ENCODE data around the gene TSPAN18.
A peak's percentile ranks its signal among the peaks of the same experiment; 100 is the strongest.

TSPAN18 gene

GRCh38 chr11:44815917-44816456 lies 89.2 kb downstream of the TSPAN18 start:
- 91% methylated on average over 7 of the region's 8 CpGs for WGBS
- H3K4me1 ChIP-seq (ENCODE audit: control insufficient read depth, insufficient read depth, low read depth, low read length), result peaks cover 3% of the 10 kb centered on the region
- no peak overlapping the region for H2BK5ac ChIP-seq (ENCODE audit: low read depth, low read length, poor library complexity, severe bottlenecking)
- H3K79me1 ChIP-seq (replicated peaks; ENCODE audit: low read length, poor library complexity, severe bottlenecking), result no peaks in the 10 kb centered on the region
- H4K8ac ChIP-seq (ENCODE audit: low read length), result no peak overlapping the region
- no peak overlapping the region for H2AK5ac ChIP-seq (ENCODE audit: low read length, severe bottlenecking)
- H4K91ac ChIP-seq (ENCODE audit: low read length), result no peak overlapping the region
- H3K4me2 ChIP-seq (ENCODE audit: low read length, poor library complexity, severe bottlenecking), result no peak overlapping the region
- H2BK12ac ChIP-seq (ENCODE audit: low read length in 2 of 2), result no peak overlapping the region
- H3K9ac ChIP-seq (ENCODE audit: low read length), result no peak overlapping the region
- H3K14ac ChIP-seq (ENCODE audit: low read length in 2 of 2), result no peak overlapping the region
- no peak overlapping the region for H3K23ac ChIP-seq (ENCODE audit: low read length in 2 of 2)
- H2AFZ ChIP-seq (ENCODE audit: low read depth, low read length), result no peak overlapping the region
- H3K27ac ChIP-seq (ENCODE audit: low read length, poor library complexity, severe bottlenecking), result no peak overlapping the region
- no peak overlapping the region for H3K18ac ChIP-seq (ENCODE audit: low read depth in 1 of 2, low read length in 2 of 2)
- H2BK15ac ChIP-seq (ENCODE audit: low read depth, poor library complexity, severe bottlenecking), result no peak overlapping the region
- H3K9me3 ChIP-seq (ENCODE audit: control insufficient read depth, low read length), result peaks cover 3% of the 10 kb centered on the region
- H3K27me3 ChIP-seq (ENCODE audit: control insufficient read depth in 1 of 2, insufficient read depth in 1 of 2, low read length in 2 of 2), result peaks cover 17 to 21% of the 10 kb centered on the region in 2 experiments
- no peaks in the 10 kb centered on the region for H3K36me3 ChIP-seq (ENCODE audit: control insufficient read depth in 1 of 2, insufficient read depth in 2 of 2, low read depth in 1 of 2, low read length in 2 of 2)
- no peak overlapping the region for H3K4me3 ChIP-seq (ENCODE audit: insufficient read depth in 1 of 2, low read depth in 1 of 2, low read length in 2 of 2)
- no peak overlapping the region for H2BK120ac ChIP-seq (ENCODE audit: low read depth, low read length)
- no peak for DNase-seq
- H3K4ac ChIP-seq (ENCODE audit: low read depth in 1 of 2, low read length in 2 of 2), result no peak overlapping the region

DNA sequence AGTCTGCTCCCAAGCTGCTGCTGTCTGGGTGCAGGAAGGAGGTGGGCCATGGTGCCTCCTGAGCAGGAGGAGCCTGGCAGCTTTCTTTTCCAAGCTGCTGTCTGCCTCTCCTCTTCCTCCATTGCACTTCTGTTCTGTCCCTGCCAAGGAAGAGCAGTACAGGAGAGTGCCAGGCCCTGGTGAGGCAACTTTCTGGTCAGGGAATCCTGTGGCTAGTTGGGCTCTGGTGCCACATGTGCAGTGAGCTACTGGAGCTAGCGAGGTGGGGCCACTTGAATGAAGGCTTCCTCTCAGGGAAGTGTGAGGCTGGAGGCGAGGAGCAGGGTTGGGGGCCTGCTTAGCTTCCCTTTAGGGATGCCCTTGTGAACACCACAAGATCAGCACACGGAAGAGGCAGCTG lies 90.0 kb downstream of the TSPAN18 start:
- H4K91ac ChIP-seq (ENCODE audit: low read length), result peak overlapping the region; percentile 7
- H3K27me3 ChIP-seq (ENCODE audit: control insufficient read depth in 1 of 2, insufficient read depth in 1 of 2, low read length in 2 of 2), result peaks cover 24 to 25% of the 10 kb centered on the region in 2 experiments
- no peak overlapping the region for H2BK5ac ChIP-seq (ENCODE audit: low read depth, low read length, poor library complexity, severe bottlenecking)
- H2AFZ ChIP-seq (ENCODE audit: low read depth, low read length), result no peak overlapping the region
- no peak overlapping the region for H4K8ac ChIP-seq (ENCODE audit: low read length)
- no peak overlapping the region for H2BK12ac ChIP-seq (ENCODE audit: low read length in 2 of 2)
- no peak overlapping the region for H2BK15ac ChIP-seq (ENCODE audit: low read depth, poor library complexity, severe bottlenecking)
- no peak overlapping the region for H3K23ac ChIP-seq (ENCODE audit: low read length in 2 of 2)
- H3K9me3 ChIP-seq (ENCODE audit: control insufficient read depth, low read length), result peaks cover 3% of the 10 kb centered on the region
- no peak overlapping the region for H3K18ac ChIP-seq (ENCODE audit: low read depth in 1 of 2, low read length in 2 of 2)
- H3K9ac ChIP-seq (ENCODE audit: low read length), result no peak overlapping the region
- H3K4me3 ChIP-seq (ENCODE audit: insufficient read depth in 1 of 2, low read depth in 1 of 2, low read length in 2 of 2), result no peak overlapping the region
- WGBS, result 96% methylated on average over 3 of the region's 3 CpGs
- H3K4ac ChIP-seq (ENCODE audit: low read depth in 1 of 2, low read length in 2 of 2), result no peak overlapping the region
- H2BK120ac ChIP-seq (ENCODE audit: low read depth, low read length), result no peak overlapping the region
- no peak overlapping the region for H2AK5ac ChIP-seq (ENCODE audit: low read length, severe bottlenecking)
- no peak for DNase-seq
- H3K14ac ChIP-seq (ENCODE audit: low read length in 2 of 2), result no peak overlapping the region
- no peak overlapping the region for H3K27ac ChIP-seq (ENCODE audit: low read length, poor library complexity, severe bottlenecking)
- H3K4me1 ChIP-seq (ENCODE audit: control insufficient read depth, insufficient read depth, low read depth, low read length), result peaks cover 2% of the 10 kb centered on the region
- H3K36me3 ChIP-seq (ENCODE audit: control insufficient read depth in 1 of 2, insufficient read depth in 2 of 2, low read depth in 1 of 2, low read length in 2 of 2), result no peaks in the 10 kb centered on the region
- H3K79me1 ChIP-seq (replicated peaks; ENCODE audit: low read length, poor library complexity, severe bottlenecking), result no peaks in the 10 kb centered on the region
- H3K4me2 ChIP-seq (ENCODE audit: low read length, poor library complexity, severe bottlenecking), result no peak overlapping the region

DNA sequence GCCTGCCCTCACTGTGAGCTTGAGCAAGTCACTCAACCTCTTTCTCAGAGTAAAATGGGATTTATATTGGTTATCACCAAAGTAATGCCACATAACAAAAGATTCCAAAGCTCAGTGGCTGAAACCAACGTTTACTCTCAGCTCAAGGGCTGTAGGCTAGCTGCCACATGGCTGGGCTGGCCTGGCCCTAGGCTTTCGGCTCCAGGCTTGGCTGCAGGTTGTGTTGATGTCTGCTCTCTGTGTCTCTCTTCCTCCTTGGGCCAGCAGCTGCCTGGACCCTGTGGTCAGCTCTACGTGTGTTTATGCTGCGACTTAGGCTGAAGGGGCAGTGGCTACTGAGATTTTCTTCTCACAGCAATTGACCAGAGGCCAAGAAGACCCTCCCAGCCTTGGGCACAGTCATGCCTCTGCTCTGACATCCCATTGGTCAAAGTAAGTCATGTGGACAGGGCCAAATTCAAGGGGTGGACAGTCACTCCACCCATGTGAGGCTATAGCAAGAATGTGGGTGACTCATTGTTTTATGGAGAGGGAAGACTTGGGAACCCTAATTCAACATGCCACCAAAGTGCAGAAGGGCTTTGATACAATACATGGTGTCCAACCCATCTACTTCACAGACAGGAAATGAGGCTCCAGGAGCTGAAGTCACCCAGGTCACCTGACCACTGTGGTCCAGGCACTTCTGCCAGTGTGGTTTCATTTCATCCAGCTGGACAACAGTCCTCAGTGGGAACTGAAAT lies 90.6 kb downstream of the TSPAN18 start:
- Histone ChIP-seq H2BK5ac (ENCODE audit: low read depth, low read length, poor library complexity, severe bottlenecking) (no peak overlapping the region), H3K36me3 (ENCODE audit: control insufficient read depth in 1 of 2, insufficient read depth in 2 of 2, low read depth in 1 of 2, low read length in 2 of 2) (no peaks in the 10 kb centered on the region), H3K23ac (ENCODE audit: low read length in 2 of 2) (no peak overlapping the region), H3K9ac (ENCODE audit: low read length) (no peak overlapping the region), H3K14ac (ENCODE audit: low read length in 2 of 2) (no peak overlapping the region), H2AK5ac (ENCODE audit: low read length, severe bottlenecking) (no peak overlapping the region), H3K4ac (ENCODE audit: low read depth in 1 of 2, low read length in 2 of 2) (no peak overlapping the region), H2AFZ (ENCODE audit: low read depth, low read length) (no peak overlapping the region), H3K4me3 (ENCODE audit: insufficient read depth in 1 of 2, low read depth in 1 of 2, low read length in 2 of 2) (no peak overlapping the region), H3K79me1 (replicated peaks; ENCODE audit: low read length, poor library complexity, severe bottlenecking) (no peaks in the 10 kb centered on the region), H3K4me2 (ENCODE audit: low read length, poor library complexity, severe bottlenecking) (no peak overlapping the region), H3K9me3 (ENCODE audit: control insufficient read depth, low read length) (peaks cover 3% of the 10 kb centered on the region), H4K8ac (ENCODE audit: low read length) (no peak overlapping the region), H4K91ac (ENCODE audit: low read length) (peak overlapping the region; percentile 7), H3K18ac (ENCODE audit: low read depth in 1 of 2, low read length in 2 of 2) (no peak overlapping the region), H3K27ac (ENCODE audit: low read length, poor library complexity, severe bottlenecking) (no peak overlapping the region), H3K4me1 (ENCODE audit: control insufficient read depth, insufficient read depth, low read depth, low read length) (no peaks in the 10 kb centered on the region), H3K27me3 (ENCODE audit: control insufficient read depth in 1 of 2, insufficient read depth in 1 of 2, low read length in 2 of 2) (peaks cover 27 to 31% of the 10 kb centered on the region in 2 experiments), H2BK120ac (ENCODE audit: low read depth, low read length) (no peak overlapping the region), H2BK12ac (ENCODE audit: low read length in 2 of 2) (no peak overlapping the region), H2BK15ac (ENCODE audit: low read depth, poor library complexity, severe bottlenecking) (no peak overlapping the region)
- 91% methylated on average over 4 of the region's 4 CpGs for WGBS
- no peak for DNase-seq

DNA sequence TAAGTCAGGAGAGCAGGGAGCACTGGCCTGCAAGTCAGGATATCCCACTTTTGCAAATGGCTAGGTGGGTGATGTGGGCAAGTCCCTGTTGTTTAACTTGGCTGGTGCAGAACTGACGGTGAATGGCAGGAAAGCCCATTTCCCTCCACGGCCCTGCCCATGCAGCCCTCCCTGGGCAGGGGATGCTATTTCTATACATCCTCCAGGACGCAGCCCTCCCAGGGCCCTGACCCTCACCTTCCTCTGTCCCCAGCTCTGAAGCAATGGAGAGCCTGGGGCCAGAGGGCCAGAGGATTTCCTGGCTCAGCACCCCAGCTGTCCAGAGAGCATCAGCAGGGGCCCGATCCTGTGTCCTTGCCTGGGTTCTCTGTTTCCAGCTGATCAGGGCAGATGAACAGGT lies 91.3 kb downstream of the TSPAN18 start:
- no peaks in the 10 kb centered on the region for H3K4me1 ChIP-seq (ENCODE audit: control insufficient read depth, insufficient read depth, low read depth, low read length)
- H3K27ac ChIP-seq (ENCODE audit: low read length, poor library complexity, severe bottlenecking), result no peak overlapping the region
- no peaks in the 10 kb centered on the region for H3K36me3 ChIP-seq (ENCODE audit: control insufficient read depth in 1 of 2, insufficient read depth in 2 of 2, low read depth in 1 of 2, low read length in 2 of 2)
- H3K23ac ChIP-seq (ENCODE audit: low read length in 2 of 2), result no peak overlapping the region
- H3K9ac ChIP-seq (ENCODE audit: low read length), result no peak overlapping the region
- no peak overlapping the region for H2BK120ac ChIP-seq (ENCODE audit: low read depth, low read length)
- H2BK5ac ChIP-seq (ENCODE audit: low read depth, low read length, poor library complexity, severe bottlenecking), result no peak overlapping the region
- no peak overlapping the region for H2BK12ac ChIP-seq (ENCODE audit: low read length in 2 of 2)
- no peaks in the 10 kb centered on the region for H3K79me1 ChIP-seq (replicated peaks; ENCODE audit: low read length, poor library complexity, severe bottlenecking)
- DNase-seq, result no peak
- H3K27me3 ChIP-seq (ENCODE audit: control insufficient read depth in 1 of 2, insufficient read depth in 1 of 2, low read length in 2 of 2), result peaks cover 27 to 32% of the 10 kb centered on the region in 2 experiments
- H2BK15ac ChIP-seq (ENCODE audit: low read depth, poor library complexity, severe bottlenecking), result no peak overlapping the region
- no peak overlapping the region for H3K4ac ChIP-seq (ENCODE audit: low read depth in 1 of 2, low read length in 2 of 2)
- no peak overlapping the region for H2AFZ ChIP-seq (ENCODE audit: low read depth, low read length)
- H3K4me2 ChIP-seq (ENCODE audit: low read length, poor library complexity, severe bottlenecking), result no peak overlapping the region
- H3K18ac ChIP-seq (ENCODE audit: low read depth in 1 of 2, low read length in 2 of 2), result no peak overlapping the region
- H3K14ac ChIP-seq (ENCODE audit: low read length in 2 of 2), result no peak overlapping the region
- H3K9me3 ChIP-seq (ENCODE audit: control insufficient read depth, low read length), result peaks cover 3% of the 10 kb centered on the region
- 86% methylated on average over 4 of the region's 4 CpGs for WGBS
- no peak overlapping the region for H4K91ac ChIP-seq (ENCODE audit: low read length)
- H4K8ac ChIP-seq (ENCODE audit: low read length), result no peak overlapping the region
- no peak overlapping the region for H3K4me3 ChIP-seq (ENCODE audit: insufficient read depth in 1 of 2, low read depth in 1 of 2, low read length in 2 of 2)
- no peak overlapping the region for H2AK5ac ChIP-seq (ENCODE audit: low read length, severe bottlenecking)

Data from mesenchymal stem cell (in vitro differentiated cells and primary cell).